Measurements from ENCODE around the gene GTF3C2. TPM values are rescaled to one million over a fixed set of nuclear protein-coding genes. Genes with fewer than 3 reads are reported as not detected.

Gene GTF3C2
- total RNA-seq, 1 experiment from 2014 or later, result 109 TPM

- Histone ChIP-seq H2BK12ac (ENCODE audit: insufficient read length, low read depth, low read length) (no peak overlapping the region), H3K18ac (ENCODE audit: insufficient read length, low read depth, low read length) (no peak overlapping the region), H3K79me1 (ENCODE audit: insufficient read depth, low read depth, low read length, poor library complexity, severe bottlenecking) (no peaks in the 10 kb centered on the region), H2BK15ac (ENCODE audit: low read depth, low read length) (no peak overlapping the region), H2AFZ (ENCODE audit: low read length) (no peak overlapping the region), H3K23ac (ENCODE audit: insufficient read length, low read depth, low read length) (no peak overlapping the region), H3K9me3 (ENCODE audit: control insufficient read depth, low read depth, low read length) (no peaks in the 10 kb centered on the region), H3K56ac (ENCODE audit: insufficient read length, low read depth, low read length) (no peak overlapping the region), H3T11ph (ENCODE audit: low read length) (no peak overlapping the region), H4K20me1 (ENCODE audit: control insufficient read depth, insufficient read depth, insufficient read length) (no peaks in the 10 kb centered on the region), H3K4me2 (ENCODE audit: insufficient read depth, insufficient read length, low read length) (no peak overlapping the region), H3K27ac (ENCODE audit: insufficient read length, low read depth, low read length) (no peak overlapping the region), H4K8ac (replicated peaks; ENCODE audit: insufficient read length, low read depth, low read length) (no peak overlapping the region), H3K4ac (ENCODE audit: low read depth, low read length) (no peak overlapping the region), H2BK120ac (ENCODE audit: low read depth, low read length, poor library complexity, severe bottlenecking) (no peak overlapping the region), H2BK5ac (ENCODE audit: insufficient read length, low read length) (no peak overlapping the region), H3K4me1 (ENCODE audit: insufficient read depth, low read length) (peaks cover 6% of the 10 kb centered on the region; the same call in 1 of the 2 replicates), H3K9ac (ENCODE audit: extremely low read depth, insufficient read length, low read length) (no peak overlapping the region), H3K23me2 (ENCODE audit: insufficient read length, low read depth, low read length, poor library complexity, severe bottlenecking) (no peaks in the 10 kb centered on the region), H2BK20ac (ENCODE audit: low read depth, low read length, poor library complexity, severe bottlenecking) (no peak overlapping the region), H3K14ac (ENCODE audit: insufficient read depth, low read length) (no peak overlapping the region), H2AK5ac (ENCODE audit: insufficient read length, low read length) (no peak overlapping the region), H4K5ac (ENCODE audit: insufficient read length, low read depth, low read length) (no peak overlapping the region), H3K79me2 (ENCODE audit: insufficient read depth, low read length) (no peaks in the 10 kb centered on the region), H4K91ac (ENCODE audit: insufficient read length, low read depth, low read length) (no peak overlapping the region), H3K27me3 (ENCODE audit: insufficient read depth, low read length) (no peaks in the 10 kb centered on the region)
- Mint-ChIP-seq H3K9me3 (no peaks in the 10 kb centered on the region), H3K27me3 (ENCODE audit: low read depth) (no peaks in the 10 kb centered on the region; the same call in none of the 2 replicates), H3K36me3 (ENCODE audit: insufficient read depth in 1 of 3, low read depth in 3 of 3) (peaks cover 0 to 5% (median 5%) of the 10 kb centered on the region in 3 experiments; a peak in 4 of 7 replicates), H3K4me1 (peaks cover 8 to 9% of the 10 kb centered on the region in 2 experiments; a peak in 3 of 4 replicates), H3K27ac (no peak overlapping the region; a peak in 1 of 7 replicates), H3K4me3 (no peak overlapping the region)
- no peak for TF ChIP-seq CTCF (conservative IDR thresholded peaks at IDR 0.05)
- DNase-seq, result no peak
- no CpG with 5 or more reads among the region's 8 CpGs for WGBS (ENCODE audit: extremely low coverage, insufficient read length, low lambda C conversion rate)
Measured at GRCh38 chr2:27315122-27315521, 41.4 kb downstream of the GTF3C2 start.
